H9 (cell line): ENCODE data around the gene ZNF566. TPM values are rescaled to one million over a fixed set of nuclear protein-coding genes. Genes with fewer than 3 reads are reported as not detected.
A peak's percentile ranks its signal among the peaks of the same experiment; 100 is the strongest.

Source experiments
- DNase-seq: peaks from one replicate; pipeline ENCODE4 v3.0.0-alpha.2; 2017
- H2AFZ ChIP-seq: one replicate; pipeline ENCODE4 v1.6.1; 2013; ENCODE audit warnings: mild to moderate bottlenecking, low read length, control low read depth, moderate library complexity
- H2AK5ac ChIP-seq: 2 replicates; pipeline ENCODE4 v1.6.1; 2013; ENCODE audit warnings: low read length, control low read depth, mixed read lengths; ENCODE audit not compliant: insufficient read length
- H2BK120ac ChIP-seq: one replicate; pipeline ENCODE4 v1.6.1; 2013; ENCODE audit warnings: low read depth, mild to moderate bottlenecking, low read length, control low read depth, inconsistent platforms; ENCODE audit not compliant: poor library complexity, severe bottlenecking
- H2BK12ac ChIP-seq: 2 replicates; pipeline ENCODE4 v1.6.1; 2013; ENCODE audit warnings: low read length, control low read depth, mixed read lengths, low read depth; ENCODE audit not compliant: insufficient read length
- H2BK15ac ChIP-seq: 2 replicates; pipeline ENCODE4 v1.6.1; 2013; ENCODE audit warnings: low read depth, low read length, control low read depth
- H2BK20ac ChIP-seq: one replicate; pipeline ENCODE4 v1.6.1; 2013; ENCODE audit warnings: low read depth, mild to moderate bottlenecking, low read length, control low read depth, inconsistent platforms; ENCODE audit not compliant: poor library complexity, severe bottlenecking
- H2BK5ac ChIP-seq: 2 replicates; pipeline ENCODE4 v1.6.1; 2013; ENCODE audit warnings: low read length, control low read depth, mixed read lengths; ENCODE audit not compliant: insufficient read length
- H3K14ac ChIP-seq: 2 replicates; pipeline ENCODE4 v1.6.1; 2013; ENCODE audit warnings: low read length, control low read depth; ENCODE audit not compliant: insufficient read depth
- H3K18ac ChIP-seq: 2 replicates; pipeline ENCODE4 v1.6.1; 2013; ENCODE audit warnings: low read depth, mild to moderate bottlenecking, mixed read lengths, low read length, control low read depth; ENCODE audit not compliant: insufficient read length
- H3K23ac ChIP-seq: 2 replicates; pipeline ENCODE4 v1.6.1; 2013; ENCODE audit warnings: low read length, control low read depth, mixed read lengths, low read depth; ENCODE audit not compliant: insufficient read length
- H3K23me2 ChIP-seq: 2 replicates; pipeline ENCODE4 v1.6.1; 2013; ENCODE audit warnings: low read depth, mild to moderate bottlenecking, mixed read lengths, low read length, control low read depth; ENCODE audit not compliant: insufficient read length, poor library complexity, severe bottlenecking
- H3K27ac ChIP-seq: 2 replicates; pipeline ENCODE4 v1.5.1; 2013; ENCODE audit warnings: low read length, control low read depth, mixed read lengths, low read depth; ENCODE audit not compliant: insufficient read length
- H3K27me3 ChIP-seq: 2 replicates; pipeline ENCODE4 v1.6.1; 2013; ENCODE audit warnings: low read length, control low read depth, inconsistent platforms; ENCODE audit not compliant: insufficient read depth
- H3K4ac ChIP-seq: 2 replicates; pipeline ENCODE4 v1.6.1; 2013; ENCODE audit warnings: low read depth, mild to moderate bottlenecking, control low read depth, inconsistent platforms, low read length, moderate library complexity
- H3K4me1 ChIP-seq: 2 replicates; pipeline ENCODE4 v1.6.1; 2013; ENCODE audit warnings: low read length, control low read depth, inconsistent platforms; ENCODE audit not compliant: insufficient read depth
- H3K4me2 ChIP-seq: 2 replicates; pipeline ENCODE4 v1.6.1; 2013; ENCODE audit warnings: low read length, control low read depth, mixed read lengths; ENCODE audit not compliant: insufficient read length, insufficient read depth
- H3K56ac ChIP-seq: 2 replicates; pipeline ENCODE4 v1.6.1; 2013; ENCODE audit warnings: low read depth, mild to moderate bottlenecking, mixed read lengths, low read length, control low read depth; ENCODE audit not compliant: insufficient read length
- H3K79me1 ChIP-seq: 2 replicates; pipeline ENCODE4 v1.6.1; 2013; ENCODE audit warnings: low read depth, mild to moderate bottlenecking, moderate library complexity, low read length, control low read depth, inconsistent platforms; ENCODE audit not compliant: insufficient read depth, poor library complexity, severe bottlenecking
- H3K79me2 ChIP-seq: 2 replicates; pipeline ENCODE4 v1.6.1; 2013; ENCODE audit warnings: low read length, control low read depth, inconsistent platforms; ENCODE audit not compliant: insufficient read depth
- H3K9ac ChIP-seq: 2 replicates; pipeline ENCODE4 v1.6.1; 2013; ENCODE audit warnings: low read length, control low read depth, mixed read lengths; ENCODE audit not compliant: insufficient read length; ENCODE audit errors: extremely low read depth
- H3K9me3 ChIP-seq: one replicate; pipeline ENCODE4 v1.6.1; 2013; ENCODE audit warnings: low read depth, low read length, inconsistent platforms; ENCODE audit not compliant: control insufficient read depth
- H3T11ph ChIP-seq: one replicate; pipeline ENCODE4 v1.6.1; 2013; ENCODE audit warnings: mild to moderate bottlenecking, low read length, control low read depth, inconsistent platforms
- H4K20me1 ChIP-seq: one replicate; pipeline ENCODE4 v1.6.1; 2013; ENCODE audit not compliant: control insufficient read depth, insufficient read length, insufficient read depth
- H4K5ac ChIP-seq: 2 replicates; pipeline ENCODE4 v1.6.1; 2013; ENCODE audit warnings: low read depth, mild to moderate bottlenecking, mixed read lengths, low read length, control low read depth; ENCODE audit not compliant: insufficient read length
- H4K8ac ChIP-seq: replicated peaks from 2 replicates; pipeline ENCODE4 v1.6.1; 2013; ENCODE audit warnings: low read length, control low read depth, mixed read lengths, low read depth; ENCODE audit not compliant: insufficient read length
- H4K91ac ChIP-seq: 2 replicates; pipeline ENCODE4 v1.6.1; 2013; ENCODE audit warnings: low read depth, mild to moderate bottlenecking, moderate library complexity, mixed read lengths, low read length, control low read depth; ENCODE audit not compliant: insufficient read length
- H3K27ac Mint-ChIP-seq, 3 experiments: 2 replicates in 2 of 3; 3 replicates in 1 of 3; pipeline ENCODE4 v1.8.0; 2020 to 2021; ENCODE audit warnings: mixed read lengths in 3 of 3, mild to moderate bottlenecking in 1 of 3, moderate library complexity in 1 of 3
- H3K27me3 Mint-ChIP-seq: 2 replicates; pipeline ENCODE4 v1.8.0; 2021; ENCODE audit warnings: low read depth, mild to moderate bottlenecking, moderate library complexity, mixed read lengths
- H3K36me3 Mint-ChIP-seq, 3 experiments: 2 replicates in 2 of 3; 3 replicates in 1 of 3; pipeline ENCODE4 v1.8.0; 2020 to 2021; ENCODE audit warnings: low read depth in 3 of 3, mixed read lengths in 3 of 3; ENCODE audit not compliant: insufficient read depth in 1 of 3
- H3K4me1 Mint-ChIP-seq, 2 experiments: 2 replicates each; pipeline ENCODE4 v1.8.0; 2020; ENCODE audit warnings: mixed read lengths in 2 of 2
- H3K4me3 Mint-ChIP-seq, 2 experiments: 2 replicates in 1 of 2; 3 replicates in 1 of 2; pipeline ENCODE4 v1.8.0; 2020 to 2021; ENCODE audit warnings: mild to moderate bottlenecking in 2 of 2, mixed read lengths in 2 of 2, moderate library complexity in 1 of 2
- H3K9me3 Mint-ChIP-seq, 2 experiments: 2 replicates in 1 of 2; 3 replicates in 1 of 2; pipeline ENCODE4 v1.8.0; 2020; ENCODE audit warnings: mild to moderate bottlenecking in 2 of 2, mixed read lengths in 2 of 2, moderate library complexity in 1 of 2
- CTCF ChIP-seq: fragments of 200-600 bp; sonication (generic); conservative IDR thresholded peaks from 3 replicates; pipeline ENCODE4 v1.8.0; 2021; ENCODE audit warnings: antibody characterized with exemption, mild to moderate bottlenecking
- WGBS: extraction: QIAGEN DNeasy Blood & Tissue Kit; methylation state at CpG from one replicate; pipeline ENCODE4 v1.1.7; 2013; ENCODE audit warnings: missing lambda C conversion rate, low lambda C conversion rate, mixed read lengths; ENCODE audit not compliant: insufficient read length; ENCODE audit errors: extremely low coverage; 5-methylcytosine and 5-hydroxymethylcytosine counted together
- total RNA-seq: library from RNA; stranded (reverse); gene quantifications from 2 replicates; pipeline ENCODE4 v1.2.1, GENCODE V29; 2021

ZNF566 gene
- total RNA-seq, 1 experiment from 2014 or later = 18.0 TPM

- Histone ChIP-seq H2BK12ac (no peak overlapping the region), H3K9ac (no peak overlapping the region), H3K18ac (no peak overlapping the region), H3K23ac (no peak overlapping the region), H2AK5ac (no peak overlapping the region), H2BK20ac (no peak overlapping the region), H3K79me2 (peaks cover 10% of the 10 kb centered on the region), H2BK15ac (no peak overlapping the region), H3K4me1 (0 out of 2 replicates have a peak, but pooled peaks cover 3% of the 10 kb centered on the region), H4K8ac (no peak overlapping the region), H3K4ac (no peak overlapping the region), H3T11ph (no peak overlapping the region), H4K20me1 (no peaks in the 10 kb centered on the region), H4K91ac (no peak overlapping the region), H3K27me3 (no peaks in the 10 kb centered on the region), H3K27ac (no peak overlapping the region), H4K5ac (no peak overlapping the region), H3K4me2 (peak overlapping the region; percentile 94), H3K9me3 (peaks cover 5% of the 10 kb centered on the region), H3K79me1 (no peaks in the 10 kb centered on the region), H2AFZ (no peak overlapping the region), H3K23me2 (peaks cover 7% of the 10 kb centered on the region), H2BK120ac (no peak overlapping the region), H2BK5ac (no peak overlapping the region), H3K14ac (no peak overlapping the region), H3K56ac (no peak overlapping the region)
- Mint-ChIP-seq H3K27me3 (no peaks in the 10 kb centered on the region), H3K27ac (no peak overlapping the region), H3K4me1 (peaks cover 14% of the 10 kb centered on the region in 2 experiments), H3K9me3 (peaks cover 17 to 55% of the 10 kb centered on the region in 2 experiments), H3K4me3 (peak overlapping the region; percentile 99 to 100), H3K36me3 (peaks cover 38 to 62% (median 46%) of the 10 kb centered on the region in 3 experiments)
- WGBS = no CpG with 5 or more reads among the region's 5 CpGs
- no peak for TF ChIP-seq CTCF
- DNase-seq = no peak
These were observed 37.2 kb upstream of the ZNF566 start for GRCh38 chr19:36526581-36526980.
